ENCODE measurements around the gene HERC6.

- TF ChIP-seq, protein P1, sequence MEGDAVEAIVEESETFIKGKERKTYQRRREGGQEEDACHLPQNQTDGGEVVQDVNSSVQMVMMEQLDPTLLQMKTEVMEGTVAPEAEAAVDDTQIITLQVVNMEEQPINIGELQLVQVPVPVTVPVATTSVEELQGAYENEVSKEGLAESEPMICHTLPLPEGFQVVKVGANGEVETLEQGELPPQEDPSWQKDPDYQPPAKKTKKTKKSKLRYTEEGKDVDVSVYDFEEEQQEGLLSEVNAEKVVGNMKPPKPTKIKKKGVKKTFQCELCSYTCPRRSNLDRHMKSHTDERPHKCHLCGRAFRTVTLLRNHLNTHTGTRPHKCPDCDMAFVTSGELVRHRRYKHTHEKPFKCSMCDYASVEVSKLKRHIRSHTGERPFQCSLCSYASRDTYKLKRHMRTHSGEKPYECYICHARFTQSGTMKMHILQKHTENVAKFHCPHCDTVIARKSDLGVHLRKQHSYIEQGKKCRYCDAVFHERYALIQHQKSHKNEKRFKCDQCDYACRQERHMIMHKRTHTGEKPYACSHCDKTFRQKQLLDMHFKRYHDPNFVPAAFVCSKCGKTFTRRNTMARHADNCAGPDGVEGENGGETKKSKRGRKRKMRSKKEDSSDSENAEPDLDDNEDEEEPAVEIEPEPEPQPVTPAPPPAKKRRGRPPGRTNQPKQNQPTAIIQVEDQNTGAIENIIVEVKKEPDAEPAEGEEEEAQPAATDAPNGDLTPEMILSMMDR (IDR thresholded peaks at IDR 0.05): no peak
- TF ChIP-seq POLR2A (IDR thresholded peaks at IDR 0.05): no peak
- no peak for TF ChIP-seq POLR2AphosphoS5 (IDR thresholded peaks at IDR 0.05)
- TF ChIP-seq EP300 (IDR thresholded peaks at IDR 0.05): no peak
Observed at GRCh38 chr4:88458104-88458740, 79.6 kb downstream of the HERC6 start.
